ENCODE measurements around the gene STAT5B.
"Not testable (repeated sequence)": the region's sequence is repeated elsewhere in the genome, so short reads cannot be mapped to it uniquely, and the experiment has no call there.

The STAT5B gene

GRCh38 chr17:42225646-42226045 lies 50.5 kb downstream of the STAT5B start:
- H3K4me1 ChIP-seq (ENCODE audit: insufficient read depth, low read length) = no peaks in the 10 kb centered on the region
- no peaks in the 10 kb centered on the region for H3K27me3 ChIP-seq (ENCODE audit: insufficient read depth, low read length)
- H3K9me3 ChIP-seq (ENCODE audit: insufficient read depth, low read depth, low read length) = no peaks in the 10 kb centered on the region
- over 99% methylated on average over 5 of the region's 5 CpGs for WGBS
- no peak overlapping the region for H3K9ac ChIP-seq (ENCODE audit: low read depth, low read length)
- peaks cover 41% of the 10 kb centered on the region for H3K36me3 ChIP-seq (ENCODE audit: insufficient read depth, low read length)
- no peak overlapping the region for H3K27ac ChIP-seq (ENCODE audit: low read depth, low read length)
- no peak overlapping the region for H3K4me3 ChIP-seq (ENCODE audit: low read length)

GRCh38 chr17:42224651-42225050 lies 51.5 kb downstream of the STAT5B start:
- H3K4me1 ChIP-seq (ENCODE audit: insufficient read depth, low read length) = no peaks in the 10 kb centered on the region
- H3K9ac ChIP-seq (ENCODE audit: low read depth, low read length) = no peak overlapping the region
- H3K4me3 ChIP-seq (ENCODE audit: low read length) = no peak overlapping the region
- no peaks in the 10 kb centered on the region for H3K9me3 ChIP-seq (ENCODE audit: insufficient read depth, low read depth, low read length)
- H3K36me3 ChIP-seq (ENCODE audit: insufficient read depth, low read length) = peaks cover 41% of the 10 kb centered on the region
- 97% methylated on average over 6 of the region's 6 CpGs for whole genome bisulfite sequencing
- no peak overlapping the region for H3K27ac ChIP-seq (ENCODE audit: low read depth, low read length)
- no peaks in the 10 kb centered on the region for H3K27me3 ChIP-seq (ENCODE audit: insufficient read depth, low read length)

- 65% methylated on average over 3 of the region's 3 CpGs for WGBS
- Histone ChIP-seq H3K4me3 (ENCODE audit: low read length) (no peak overlapping the region), H3K4me1 (ENCODE audit: insufficient read depth, low read length) (no peaks in the 10 kb centered on the region), H3K9me3 (ENCODE audit: insufficient read depth, low read depth, low read length) (no peaks in the 10 kb centered on the region), H3K27ac (ENCODE audit: low read depth, low read length) (no peak overlapping the region), H3K27me3 (ENCODE audit: insufficient read depth, low read length) (no peaks in the 10 kb centered on the region), H3K9ac (ENCODE audit: low read depth, low read length) (no peak overlapping the region), H3K36me3 (ENCODE audit: insufficient read depth, low read length) (peaks cover 48% of the 10 kb centered on the region)
Measured at GRCh38 chr17:42221886-42222745, 54.1 kb downstream of the STAT5B start.

GRCh38 chr17:42219280-42219679 lies 56.9 kb downstream of the STAT5B start:
- H3K4me1 ChIP-seq (ENCODE audit: insufficient read depth, low read length); H3K27me3 ChIP-seq (ENCODE audit: insufficient read depth, low read length); H3K9me3 ChIP-seq (ENCODE audit: insufficient read depth, low read depth, low read length); H3K4me3 ChIP-seq (ENCODE audit: low read length); H3K9ac ChIP-seq (ENCODE audit: low read depth, low read length); H3K27ac ChIP-seq (ENCODE audit: low read depth, low read length): not testable (repeated sequence)
- peaks cover 61% of the 10 kb centered on the region for H3K36me3 ChIP-seq (ENCODE audit: insufficient read depth, low read length)
- WGBS = no CpG with 5 or more reads among the region's 17 CpGs

GRCh38 chr17:42214156-42214555 lies 62.0 kb downstream of the STAT5B start:
- H3K9me3 ChIP-seq (ENCODE audit: insufficient read depth, low read depth, low read length) = no peaks in the 10 kb centered on the region
- H3K9ac ChIP-seq (ENCODE audit: low read depth, low read length) = no peak overlapping the region
- H3K27me3 ChIP-seq (ENCODE audit: insufficient read depth, low read length) = no peaks in the 10 kb centered on the region
- H3K27ac ChIP-seq (ENCODE audit: low read depth, low read length) = no peak overlapping the region
- WGBS = 78% methylated on average over 2 of the region's 2 CpGs
- H3K4me3 ChIP-seq (ENCODE audit: low read length) = no peak overlapping the region
- no peaks in the 10 kb centered on the region for H3K4me1 ChIP-seq (ENCODE audit: insufficient read depth, low read length)
- peaks cover 83% of the 10 kb centered on the region for H3K36me3 ChIP-seq (ENCODE audit: insufficient read depth, low read length)

GRCh38 chr17:42212382-42212781 lies 63.8 kb downstream of the STAT5B start:
- Histone ChIP-seq H3K9me3 (ENCODE audit: insufficient read depth, low read depth, low read length) (no peaks in the 10 kb centered on the region), H3K9ac (ENCODE audit: low read depth, low read length) (no peak overlapping the region), H3K27ac (ENCODE audit: low read depth, low read length) (no peak overlapping the region), H3K4me1 (ENCODE audit: insufficient read depth, low read length) (no peaks in the 10 kb centered on the region), H3K36me3 (ENCODE audit: insufficient read depth, low read length) (peaks cover 80% of the 10 kb centered on the region), H3K4me3 (ENCODE audit: low read length) (no peak overlapping the region), H3K27me3 (ENCODE audit: insufficient read depth, low read length) (no peaks in the 10 kb centered on the region)
- 93% methylated on average over 7 of the region's 7 CpGs for WGBS

- H3K9me3 ChIP-seq (ENCODE audit: insufficient read depth, low read depth, low read length); H3K4me3 ChIP-seq (ENCODE audit: low read length); H3K9ac ChIP-seq (ENCODE audit: low read depth, low read length); H3K4me1 ChIP-seq (ENCODE audit: insufficient read depth, low read length); H3K27me3 ChIP-seq (ENCODE audit: insufficient read depth, low read length); H3K27ac ChIP-seq (ENCODE audit: low read depth, low read length): not testable (repeated sequence)
- peaks cover 80% of the 10 kb centered on the region for H3K36me3 ChIP-seq (ENCODE audit: insufficient read depth, low read length)
- WGBS = 97% methylated on average over 9 of the region's 9 CpGs
Measured at GRCh38 chr17:42211921-42212341, 64.3 kb downstream of the STAT5B start.

GRCh38 chr17:42210046-42210445 lies 66.1 kb downstream of the STAT5B start:
- Histone ChIP-seq H3K27me3 (ENCODE audit: insufficient read depth, low read length) (no peaks in the 10 kb centered on the region), H3K9ac (ENCODE audit: low read depth, low read length) (no peak overlapping the region), H3K9me3 (ENCODE audit: insufficient read depth, low read depth, low read length) (no peaks in the 10 kb centered on the region), H3K4me3 (ENCODE audit: low read length) (no peak overlapping the region), H3K4me1 (ENCODE audit: insufficient read depth, low read length) (no peaks in the 10 kb centered on the region), H3K27ac (ENCODE audit: low read depth, low read length) (no peak overlapping the region), H3K36me3 (ENCODE audit: insufficient read depth, low read length) (peaks cover 81% of the 10 kb centered on the region)
- WGBS = 96% methylated on average over 6 of the region's 6 CpGs

- H3K9me3 ChIP-seq (ENCODE audit: insufficient read depth, low read depth, low read length); H3K9ac ChIP-seq (ENCODE audit: low read depth, low read length); H3K4me1 ChIP-seq (ENCODE audit: insufficient read depth, low read length); H3K27me3 ChIP-seq (ENCODE audit: insufficient read depth, low read length); H3K4me3 ChIP-seq (ENCODE audit: low read length); H3K27ac ChIP-seq (ENCODE audit: low read depth, low read length): not testable (repeated sequence)
- H3K36me3 ChIP-seq (ENCODE audit: insufficient read depth, low read length) = peaks cover 81% of the 10 kb centered on the region
- 97% methylated on average over 7 of the region's 8 CpGs for WGBS
Measured at GRCh38 chr17:42206153-42206612, 70.0 kb downstream of the STAT5B start.

GRCh38 chr17:42203354-42203753 lies 72.8 kb downstream of the STAT5B start:
- 88% methylated on average over 2 of the region's 2 CpGs for WGBS
- Histone ChIP-seq H3K4me3 (ENCODE audit: low read length) (no peak overlapping the region), H3K9me3 (ENCODE audit: insufficient read depth, low read depth, low read length) (no peaks in the 10 kb centered on the region), H3K9ac (ENCODE audit: low read depth, low read length) (no peak overlapping the region), H3K36me3 (ENCODE audit: insufficient read depth, low read length) (peaks cover 66% of the 10 kb centered on the region), H3K27me3 (ENCODE audit: insufficient read depth, low read length) (no peaks in the 10 kb centered on the region), H3K4me1 (ENCODE audit: insufficient read depth, low read length) (no peaks in the 10 kb centered on the region), H3K27ac (ENCODE audit: low read depth, low read length) (no peak overlapping the region)

GRCh38 chr17:42202696-42203095 lies 73.5 kb downstream of the STAT5B start:
- Histone ChIP-seq H3K27ac (ENCODE audit: low read depth, low read length) (no peak overlapping the region), H3K4me3 (ENCODE audit: low read length) (no peak overlapping the region), H3K9me3 (ENCODE audit: insufficient read depth, low read depth, low read length) (no peaks in the 10 kb centered on the region), H3K36me3 (ENCODE audit: insufficient read depth, low read length) (peaks cover 66% of the 10 kb centered on the region), H3K27me3 (ENCODE audit: insufficient read depth, low read length) (no peaks in the 10 kb centered on the region), H3K9ac (ENCODE audit: low read depth, low read length) (no peak overlapping the region), H3K4me1 (ENCODE audit: insufficient read depth, low read length) (no peaks in the 10 kb centered on the region)
- WGBS = 95% methylated on average over 5 of the region's 5 CpGs

All from HUES64 (cell line).